ENCODE measurements around the gene NUTM2F. TPM values are rescaled to one million over a fixed set of nuclear protein-coding genes. Genes with fewer than 3 reads are reported as not detected.
"Not testable (repeated sequence)": the region's sequence is repeated elsewhere in the genome, so short reads cannot be mapped to it uniquely, and the experiment has no call there.

Gene NUTM2F
- total and polyA plus RNA-seq, 8 donors = not detected

- 69 to 95% (median 90%) methylated on average over 3 to 5 of the region's 6 CpGs for WGBS, 5 donors
- DNase-seq; intact Hi-C loops (cut with DNase I; ENCODE audit: low total_unique reads): not testable (repeated sequence)
Observed at GRCh38 chr9:94340750-94341149, 12.3 kb upstream of the NUTM2F start.

GRCh38 chr9:94339657-94340056 lies 11.2 kb upstream of the NUTM2F start:
- H3K4me3 ChIP-seq; H3K27ac ChIP-seq; H3K4me1 ChIP-seq; H3K36me3 ChIP-seq; intact Hi-C loops (cut with DNase I; ENCODE audit: low total_unique reads); H3K9me3 ChIP-seq; H3K27me3 ChIP-seq; DNase-seq: not testable (repeated sequence)
- 88 to 99% (median 94%) methylated on average over 4 to 6 of the region's 6 CpGs for WGBS, 5 donors

More at GRCh38 chr9:94340750-94341149, 12.3 kb upstream of the NUTM2F start:
- H3K27ac ChIP-seq, H3K36me3 ChIP-seq, H3K9me3 ChIP-seq, H3K4me3 ChIP-seq, H3K4me1 ChIP-seq, H3K27me3 ChIP-seq: not testable (repeated sequence)

GRCh38 chr9:94338723-94339122 lies 10.3 kb upstream of the NUTM2F start:
- intact Hi-C loops (cut with DNase I; ENCODE audit: low total_unique reads); H3K9me3 ChIP-seq; H3K4me3 ChIP-seq; DNase-seq; H3K4me1 ChIP-seq; H3K27ac ChIP-seq; H3K27me3 ChIP-seq; H3K36me3 ChIP-seq: not testable (repeated sequence)
- 33 to 72% (median 56%) methylated on average over 7 of the region's 7 CpGs for WGBS, 5 donors

- H3K9me3 ChIP-seq; H3K4me1 ChIP-seq; H3K27me3 ChIP-seq; DNase-seq; intact Hi-C loops (cut with DNase I; ENCODE audit: low total_unique reads); H3K4me3 ChIP-seq; H3K36me3 ChIP-seq; H3K27ac ChIP-seq: not testable (repeated sequence)
- 90 to 100% (median 95%) methylated on average over 3 to 4 of the region's 4 CpGs for WGBS, 5 donors
Observed at GRCh38 chr9:94336445-94336844, 8.0 kb upstream of the NUTM2F start.

- H3K9me3 ChIP-seq; H3K36me3 ChIP-seq; H3K27me3 ChIP-seq; intact Hi-C loops (cut with DNase I; ENCODE audit: low total_unique reads); H3K4me3 ChIP-seq; H3K4me1 ChIP-seq; H3K27ac ChIP-seq: not testable (repeated sequence)
- DNase-seq = peak in 1 of 2 donors; percentile 21
- 29 to 72% (median 38%) methylated on average over 9 to 15 of the region's 16 CpGs for WGBS, 5 donors
Observed at GRCh38 chr9:94325583-94325982, 2.9 kb downstream of the NUTM2F start.

- H3K36me3 ChIP-seq; DNase-seq; H3K27me3 ChIP-seq; intact Hi-C loops (cut with DNase I; ENCODE audit: low total_unique reads); H3K27ac ChIP-seq; H3K4me3 ChIP-seq; H3K4me1 ChIP-seq; H3K9me3 ChIP-seq: not testable (repeated sequence)
- WGBS, 5 donors = 72 to 89% (median 75%) methylated on average over 4 to 12 of the region's 18 CpGs
Observed at GRCh38 chr9:94323153-94323798, 5.2 kb downstream of the NUTM2F start.

- H3K27ac ChIP-seq, H3K4me3 ChIP-seq: not testable (repeated sequence)
- WGBS, 5 donors = 73 to 91% (median 84%) methylated on average over 3 to 7 of the region's 9 CpGs
Observed at GRCh38 chr9:94322342-94322940, 6.0 kb downstream of the NUTM2F start.

GRCh38 chr9:94317949-94318657 lies 10.3 kb downstream of the NUTM2F start:
- H3K36me3 ChIP-seq; H3K9me3 ChIP-seq; intact Hi-C loops (cut with DNase I; ENCODE audit: low total_unique reads); H3K4me1 ChIP-seq; H3K27ac ChIP-seq; DNase-seq; H3K4me3 ChIP-seq; H3K27me3 ChIP-seq: not testable (repeated sequence)
- WGBS, 5 donors = no CpG with 5 or more reads among the region's 10 CpGs

More at GRCh38 chr9:94322342-94322940, 6.0 kb downstream of the NUTM2F start:
- H3K9me3 ChIP-seq; intact Hi-C loops (cut with DNase I; ENCODE audit: low total_unique reads); DNase-seq; H3K27me3 ChIP-seq; H3K4me1 ChIP-seq; H3K36me3 ChIP-seq: not testable (repeated sequence)

- H3K27ac ChIP-seq; H3K27me3 ChIP-seq; H3K4me3 ChIP-seq; H3K9me3 ChIP-seq; H3K36me3 ChIP-seq; H3K4me1 ChIP-seq; intact Hi-C loops (cut with DNase I; ENCODE audit: low total_unique reads); DNase-seq: not testable (repeated sequence)
- 44 to 64% methylated on average over 2 to 3 of the region's 5 CpGs; no CpG with 5 or more reads in 3 of the 5 donors for WGBS, 5 donors
Observed at GRCh38 chr9:94316236-94316635, 12.2 kb downstream of the NUTM2F start.

- H3K27ac ChIP-seq; H3K27me3 ChIP-seq; DNase-seq; H3K9me3 ChIP-seq; H3K4me1 ChIP-seq; H3K36me3 ChIP-seq; intact Hi-C loops (cut with DNase I; ENCODE audit: low total_unique reads); H3K4me3 ChIP-seq: not testable (repeated sequence)
- WGBS, 5 donors = 92 to 98% (median 92%) methylated on average over 4 to 7 of the region's 15 CpGs; no CpG with 5 or more reads in 2 of the 5 donors
Observed at GRCh38 chr9:94315034-94315984, 13.1 kb downstream of the NUTM2F start.
